SU-DHL-6 (cell line): ENCODE data around the gene KIAA0319L.
"Not testable (repeated sequence)": the region's sequence is repeated elsewhere in the genome, so short reads cannot be mapped to it uniquely, and the experiment has no call there.

Experiments used
- H2AFZ ChIP-seq: fragments of 200-600 bp; sonication (generic); 2 replicates; pipeline ENCODE4 v1.6.1; 2014; ENCODE audit warnings: low read depth, mild to moderate bottlenecking, moderate library complexity, mixed read lengths, antibody characterized with exemption, low read length; ENCODE audit not compliant: severe bottlenecking
- H3F3A ChIP-seq: fragments of 200-600 bp; shearing (Covaris generic); 2 replicates; pipeline ENCODE4 v1.6.0; 2016; ENCODE audit warnings: antibody characterized with exemption, mild to moderate bottlenecking; ENCODE audit not compliant: insufficient read depth
- H3K27ac ChIP-seq: fragments of 200-600 bp; sonication (generic); 2 replicates; pipeline ENCODE4 v1.5.1; 2016; ENCODE audit warnings: low read depth, mild to moderate bottlenecking, low read length, moderate library complexity, mixed read lengths
- H3K27me3 ChIP-seq: fragments of 200-600 bp; sonication (generic), shearing (Covaris generic); 2 replicates; pipeline ENCODE4 v1.6.0; 2014; ENCODE audit warnings: mild to moderate bottlenecking, low read length
- H3K36me3 ChIP-seq: fragments of 200-600 bp; sonication (generic); 2 replicates; pipeline ENCODE4 v1.6.1; 2014; ENCODE audit warnings: mild to moderate bottlenecking, low read length, mixed read lengths
- H3K4me2 ChIP-seq: fragments of 300-600, 200-600 bp; shearing (Covaris generic), sonication (generic); 2 replicates; pipeline ENCODE4 v1.6.0; 2014; ENCODE audit warnings: low read length, low read depth, mild to moderate bottlenecking; ENCODE audit not compliant: poor library complexity, severe bottlenecking
- H3K4me3 ChIP-seq: fragments of 200-600 bp; sonication (generic); 2 replicates; pipeline ENCODE4 v1.5.1; 2014; ENCODE audit warnings: antibody characterized with exemption, low read length, mild to moderate bottlenecking, mixed read lengths; ENCODE audit not compliant: insufficient read depth, poor library complexity, severe bottlenecking
- H3K79me2 ChIP-seq: fragments of 200-600 bp; sonication (generic); 2 replicates; pipeline ENCODE4 v1.6.1; 2014; ENCODE audit warnings: mild to moderate bottlenecking, low read length, moderate library complexity; ENCODE audit not compliant: insufficient read depth
- H3K9ac ChIP-seq: fragments of 200-600 bp; sonication (generic); 2 replicates; pipeline ENCODE4 v1.7.0; 2014; ENCODE audit warnings: mild to moderate bottlenecking, low read length
- H3K9me2 ChIP-seq: fragments of 200-600 bp; sonication (generic); replicated peaks from 2 replicates; pipeline ENCODE4 v1.6.1; 2014; ENCODE audit warnings: low read length; ENCODE audit not compliant: insufficient read depth
- H3K9me3 ChIP-seq: fragments of 200-600 bp; sonication (generic); 2 replicates; pipeline ENCODE4 v1.6.1; 2014; ENCODE audit warnings: low read length, mixed read lengths; ENCODE audit not compliant: insufficient read depth
- H4K20me1 ChIP-seq: fragments of 200-600 bp; sonication (generic); 2 replicates; pipeline ENCODE4 v1.6.1; 2014; ENCODE audit warnings: low read depth, mild to moderate bottlenecking, antibody characterized with exemption, low read length, moderate library complexity, mixed read lengths
- CTCF ChIP-seq: fragments of 200-600 bp; sonication (generic); IDR thresholded peaks from one replicate; pipeline ENCODE4 v1.5.1; 2017; ENCODE audit warnings: antibody characterized with exemption, mild to moderate bottlenecking, low read length, moderate library complexity; ENCODE audit not compliant: insufficient read depth, poor library complexity, severe bottlenecking
- EZH2phosphoT487 ChIP-seq: fragments of 200-600 bp; sonication (generic), shearing (Covaris generic); conservative IDR thresholded peaks from 2 replicates; pipeline ENCODE4 v1.6.1; 2018; ENCODE audit warnings: mild to moderate bottlenecking, antibody characterized with exemption, low read length, moderate library complexity, mixed read lengths

Gene KIAA0319L

DNA sequence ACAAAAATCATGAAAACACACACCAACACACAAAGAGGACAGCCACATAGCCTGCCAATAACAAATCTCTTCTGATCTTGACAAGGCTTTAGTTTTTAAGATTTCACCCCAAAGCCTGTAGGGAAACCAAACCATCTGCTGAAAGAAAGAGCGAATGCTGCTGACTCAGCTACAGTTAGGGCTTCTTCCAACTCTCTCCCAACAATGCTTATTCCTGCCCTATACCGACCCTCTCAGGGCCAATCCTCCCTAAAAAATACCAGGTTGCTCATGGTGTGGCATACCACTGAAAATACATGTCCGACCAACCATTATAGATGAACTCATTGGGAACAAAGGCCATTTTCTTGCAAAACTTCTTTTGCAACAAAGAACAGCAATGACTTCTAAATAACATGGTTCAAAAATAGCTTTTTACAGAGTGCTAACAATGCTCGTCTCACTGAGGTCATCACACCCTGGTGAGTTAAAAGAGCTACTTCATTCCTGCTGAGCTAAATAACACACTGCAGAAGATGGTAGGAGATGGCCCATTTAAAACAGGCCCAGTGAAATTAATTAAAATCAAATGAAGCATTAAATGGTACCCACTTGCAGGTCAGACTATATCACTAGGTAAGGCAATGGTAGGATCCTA is 86.1 kb downstream of the KIAA0319L start:
- no peaks in the 10 kb centered on the region for H3K79me2 ChIP-seq
- H3K9ac ChIP-seq = no peak overlapping the region
- H3K4me2 ChIP-seq = no peak overlapping the region
- H2AFZ ChIP-seq = no peak overlapping the region
- H3K9me3 ChIP-seq = no peaks in the 10 kb centered on the region
- no peak overlapping the region for H3K4me3 ChIP-seq
- TF ChIP-seq EZH2phosphoT487 (no peak), CTCF (no peak)
- no peaks in the 10 kb centered on the region for H3K9me2 ChIP-seq
- no peak overlapping the region for H3K27ac ChIP-seq
- no peaks in the 10 kb centered on the region for H3K27me3 ChIP-seq
- H4K20me1 ChIP-seq = no peaks in the 10 kb centered on the region
- no peaks in the 10 kb centered on the region for H3F3A ChIP-seq
- peaks cover 8% of the 10 kb centered on the region for H3K36me3 ChIP-seq

GRCh38 chr1:35466120-35466519 is 91.1 kb downstream of the KIAA0319L start:
- Histone ChIP-seq H3K27me3 (no peaks in the 10 kb centered on the region), H2AFZ (no peak overlapping the region), H4K20me1 (no peaks in the 10 kb centered on the region), H3K36me3 (peaks cover 7% of the 10 kb centered on the region), H3F3A (no peaks in the 10 kb centered on the region), H3K9ac (no peak overlapping the region), H3K9me2 (no peaks in the 10 kb centered on the region), H3K4me2 (no peak overlapping the region), H3K79me2 (no peaks in the 10 kb centered on the region), H3K27ac (no peak overlapping the region), H3K4me3 (no peak overlapping the region), H3K9me3 (no peaks in the 10 kb centered on the region)
- TF ChIP-seq CTCF (no peak), EZH2phosphoT487 (no peak)

DNA sequence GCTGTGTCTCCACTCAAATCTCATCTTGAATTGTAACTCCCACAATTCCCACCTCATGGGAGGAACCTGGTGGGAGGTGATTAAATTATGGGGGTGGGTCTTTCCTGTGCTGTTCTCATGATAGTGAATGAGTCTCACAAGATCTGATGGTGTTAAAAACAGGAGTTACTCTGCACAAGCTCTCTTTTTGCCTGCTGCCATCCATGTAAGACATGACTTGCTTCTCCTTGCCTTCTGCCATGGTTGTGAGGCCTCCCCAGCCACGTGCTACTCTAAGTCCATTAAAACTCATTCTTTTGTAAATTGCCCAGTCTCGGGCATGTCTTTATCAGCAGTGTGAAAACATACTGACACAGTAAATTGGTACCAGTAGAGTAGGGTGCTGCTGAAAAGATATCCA is 93.5 kb downstream of the KIAA0319L start:
- not testable (repeated sequence) for H3K9ac ChIP-seq, H3K9me2 ChIP-seq, H3K4me3 ChIP-seq, H2AFZ ChIP-seq, H3K27ac ChIP-seq, H4K20me1 ChIP-seq, H3K36me3 ChIP-seq, H3K9me3 ChIP-seq, H3K4me2 ChIP-seq, H3K27me3 ChIP-seq, H3K79me2 ChIP-seq, H3F3A ChIP-seq

DNA sequence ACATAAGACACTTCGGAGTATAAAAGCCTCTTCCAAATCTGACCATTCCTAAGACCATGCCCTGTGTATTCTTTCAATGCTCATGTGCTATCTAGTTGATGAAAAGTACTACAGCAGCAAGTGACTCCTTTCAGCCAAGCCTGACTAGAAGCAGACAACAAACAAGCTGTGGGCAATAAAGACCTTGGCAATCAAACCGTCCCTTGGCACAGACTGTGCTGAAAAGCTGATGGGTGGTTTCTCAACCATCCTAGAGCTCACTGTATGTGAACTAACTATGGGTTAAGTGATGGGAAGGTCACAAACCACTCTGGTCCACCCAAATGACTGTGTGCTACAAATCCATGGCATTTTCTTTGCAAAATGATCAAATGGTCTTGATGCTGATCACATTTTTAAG is 94.0 kb downstream of the KIAA0319L start:
- Histone ChIP-seq H4K20me1 (no peaks in the 10 kb centered on the region), H3K4me2 (no peak overlapping the region), H3K79me2 (no peaks in the 10 kb centered on the region), H3K9ac (no peak overlapping the region), H3K36me3 (peaks cover 7% of the 10 kb centered on the region), H3K9me3 (no peaks in the 10 kb centered on the region), H3K27ac (no peak overlapping the region), H2AFZ (no peak overlapping the region), H3K4me3 (no peak overlapping the region), H3K27me3 (no peaks in the 10 kb centered on the region), H3F3A (no peaks in the 10 kb centered on the region), H3K9me2 (no peaks in the 10 kb centered on the region)
- no peak for TF ChIP-seq CTCF
